HG03280 (cell line): ENCODE data around the gene ZCCHC24.

Experiments used
- ATAC-seq: cut with Tn5 transposase; IDR thresholded peaks from one replicate; pipeline ENCODE4 v1.9.1; 2021; ENCODE audit warnings: mild to moderate bottlenecking, moderate library complexity; ENCODE audit not compliant: unreplicated experiment

The ZCCHC24 gene

DNA sequence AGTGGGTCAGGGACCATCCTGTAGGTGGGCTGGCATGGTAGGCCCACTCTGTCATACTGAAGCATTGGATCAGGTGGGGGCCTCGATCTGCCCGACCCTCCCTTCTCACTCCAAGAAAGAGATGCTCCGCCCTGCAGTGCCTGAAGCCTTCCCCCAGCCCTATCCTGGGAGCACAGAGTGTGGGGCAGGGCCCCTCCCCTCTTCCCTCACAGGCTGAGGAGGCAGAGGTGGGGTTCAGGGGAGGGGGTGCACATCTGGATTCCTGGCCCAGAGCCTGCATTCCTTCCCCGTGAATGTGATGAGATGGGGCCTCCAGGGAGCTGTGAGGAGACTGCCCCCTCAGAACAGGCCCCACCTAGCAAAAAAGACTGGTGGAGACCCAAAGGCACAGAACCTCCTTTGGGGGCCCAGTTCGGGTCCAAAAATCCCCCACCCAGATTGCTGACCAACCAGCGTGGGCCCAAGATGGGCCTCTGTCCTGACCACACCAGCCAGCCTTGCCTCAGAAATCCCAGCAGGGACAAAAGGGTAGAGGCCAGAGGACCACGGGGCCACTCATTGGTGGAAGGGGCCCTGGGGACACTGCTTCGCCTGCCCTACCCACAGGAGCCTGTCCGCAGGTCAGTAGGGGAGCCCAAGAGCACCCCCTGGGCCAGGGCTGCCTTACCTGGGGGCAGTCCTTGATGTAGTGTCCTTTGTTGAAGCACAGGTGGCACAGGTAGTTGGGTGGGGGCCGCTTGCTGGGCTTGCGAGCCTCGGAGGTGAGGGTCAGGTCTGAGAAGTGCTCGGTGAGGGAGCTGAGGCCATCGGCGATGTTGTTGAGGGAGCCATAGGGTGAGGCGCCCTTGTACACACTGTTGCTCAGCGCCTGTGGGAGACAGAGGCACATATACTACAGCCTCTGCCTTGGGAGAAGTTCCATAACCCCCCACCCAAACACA lies 13.3 kb downstream of the ZCCHC24 start:
- ATAC-seq = no peak

- no peak for ATAC-seq
These were observed 14.0 kb downstream of the ZCCHC24 start for GRCh38 chr10:79431428-79431827.

DNA sequence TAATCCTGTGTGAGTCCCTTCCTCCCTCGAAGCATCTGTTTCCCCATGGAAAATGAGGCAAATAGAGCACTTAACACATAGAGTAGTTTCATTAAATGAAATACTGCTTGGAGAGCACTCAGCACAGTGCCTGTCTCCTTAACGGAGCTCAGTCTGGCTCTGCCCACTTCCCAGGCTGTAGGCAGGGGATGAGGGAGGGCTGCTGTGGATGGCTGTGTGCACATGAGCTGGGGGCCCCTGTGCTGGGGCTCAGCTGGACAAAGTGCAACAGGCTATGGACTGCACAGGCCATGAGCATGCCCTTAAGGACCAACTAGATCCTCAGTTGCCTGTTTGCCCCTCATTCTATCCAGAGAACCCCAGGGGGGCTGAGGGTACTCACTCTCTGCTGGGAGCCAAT lies 14.5 kb downstream of the ZCCHC24 start:
- no peak for ATAC-seq

- ATAC-seq = no peak
These were observed 15.0 kb downstream of the ZCCHC24 start for GRCh38 chr10:79430325-79430905.

DNA sequence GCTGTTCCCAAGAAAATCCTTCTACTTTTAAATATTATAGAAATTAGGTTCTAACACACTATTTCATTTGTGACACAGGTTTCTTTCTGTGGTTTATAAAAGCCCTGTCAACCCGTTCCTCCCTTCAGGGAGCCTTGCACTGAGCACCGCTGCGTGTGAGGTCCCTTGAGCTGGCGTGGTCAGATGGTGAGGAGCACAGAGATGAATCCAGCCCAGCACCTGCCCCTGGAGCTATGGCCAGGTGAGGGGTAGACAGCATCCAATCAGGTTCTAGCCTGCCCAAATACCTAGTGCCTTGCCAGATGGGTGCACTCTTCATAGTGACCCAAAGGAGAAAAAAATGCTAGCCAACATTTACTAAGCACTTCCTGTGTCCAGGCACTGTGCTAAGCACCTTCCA lies 15.7 kb downstream of the ZCCHC24 start:
- ATAC-seq = no peak

- no peak for ATAC-seq
These were observed 17.5 kb downstream of the ZCCHC24 start for GRCh38 chr10:79427965-79428364.

- ATAC-seq = no peak
These were observed 20.3 kb downstream of the ZCCHC24 start for GRCh38 chr10:79425074-79425532.

- no peak for ATAC-seq
These were observed 21.0 kb downstream of the ZCCHC24 start for GRCh38 chr10:79424221-79425073.

DNA sequence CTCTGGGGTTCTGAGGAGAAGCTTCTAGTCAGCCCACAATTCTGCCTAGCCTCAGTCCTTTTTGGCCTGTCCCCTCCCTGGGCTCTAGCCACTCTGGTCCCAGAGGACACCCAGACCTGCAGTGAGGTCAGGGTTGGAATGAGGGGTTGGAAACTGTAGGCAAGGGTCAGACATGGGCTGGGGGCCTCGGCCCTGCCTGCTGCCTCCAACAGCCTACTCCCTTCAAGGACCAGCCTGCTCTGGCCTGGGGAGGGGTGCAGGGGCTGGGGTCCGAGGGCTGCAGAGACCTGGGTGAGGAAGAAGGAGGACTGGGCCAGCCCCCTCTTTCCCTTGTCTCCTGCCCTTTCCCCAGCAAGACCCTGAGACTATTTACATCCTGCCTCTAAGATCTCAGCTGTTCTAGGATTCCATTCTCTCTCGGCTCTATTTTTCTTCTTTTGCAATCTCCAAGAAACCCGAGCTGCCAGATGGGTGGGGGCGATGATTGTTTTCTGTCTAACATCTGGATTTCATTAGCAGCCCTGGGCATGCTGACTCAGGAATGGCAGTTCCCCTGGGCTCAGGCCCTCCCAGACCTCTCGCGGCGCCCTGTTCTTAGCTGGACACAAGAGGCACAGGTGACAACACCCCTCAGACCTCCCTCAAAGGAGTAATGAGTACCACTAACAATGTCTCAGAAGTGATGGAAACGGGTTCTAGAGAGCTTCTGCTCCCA lies 23.1 kb downstream of the ZCCHC24 start:
- ATAC-seq = no peak

DNA sequence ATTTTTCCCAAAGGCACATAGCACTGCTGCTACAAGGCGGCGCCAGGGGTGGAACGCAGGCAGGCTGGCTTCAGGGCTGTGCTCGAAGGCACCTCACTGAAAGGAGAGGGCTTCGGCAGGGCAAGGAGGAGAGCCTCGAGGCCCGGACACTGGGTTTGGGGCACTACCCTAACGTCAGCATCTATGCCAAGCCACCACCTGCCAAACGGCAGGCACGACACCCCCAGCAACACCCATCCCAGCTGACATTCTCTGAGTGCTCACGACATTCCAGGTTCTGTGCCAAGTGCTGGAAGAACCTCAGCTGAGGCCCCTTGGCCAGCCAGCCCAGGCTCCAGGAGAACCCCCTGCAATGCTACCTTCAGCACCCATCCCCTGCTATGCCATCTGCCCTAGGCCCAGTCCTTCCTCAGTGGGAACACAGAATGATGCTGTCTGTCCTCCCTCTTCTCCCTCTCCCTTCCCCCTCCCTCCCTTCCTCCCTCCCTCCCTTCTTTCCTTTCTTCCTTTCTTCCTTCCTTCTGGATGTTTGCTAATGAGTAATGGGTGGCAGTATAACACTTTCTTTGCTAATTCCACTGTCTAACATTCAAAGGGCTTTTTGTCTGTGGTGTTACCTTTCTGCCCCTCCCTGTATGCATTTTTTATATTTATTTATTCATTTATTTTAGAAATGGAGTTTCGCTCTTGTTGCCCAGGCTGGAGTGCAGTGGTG lies 24.3 kb downstream of the ZCCHC24 start:
- ATAC-seq = no peak

DNA sequence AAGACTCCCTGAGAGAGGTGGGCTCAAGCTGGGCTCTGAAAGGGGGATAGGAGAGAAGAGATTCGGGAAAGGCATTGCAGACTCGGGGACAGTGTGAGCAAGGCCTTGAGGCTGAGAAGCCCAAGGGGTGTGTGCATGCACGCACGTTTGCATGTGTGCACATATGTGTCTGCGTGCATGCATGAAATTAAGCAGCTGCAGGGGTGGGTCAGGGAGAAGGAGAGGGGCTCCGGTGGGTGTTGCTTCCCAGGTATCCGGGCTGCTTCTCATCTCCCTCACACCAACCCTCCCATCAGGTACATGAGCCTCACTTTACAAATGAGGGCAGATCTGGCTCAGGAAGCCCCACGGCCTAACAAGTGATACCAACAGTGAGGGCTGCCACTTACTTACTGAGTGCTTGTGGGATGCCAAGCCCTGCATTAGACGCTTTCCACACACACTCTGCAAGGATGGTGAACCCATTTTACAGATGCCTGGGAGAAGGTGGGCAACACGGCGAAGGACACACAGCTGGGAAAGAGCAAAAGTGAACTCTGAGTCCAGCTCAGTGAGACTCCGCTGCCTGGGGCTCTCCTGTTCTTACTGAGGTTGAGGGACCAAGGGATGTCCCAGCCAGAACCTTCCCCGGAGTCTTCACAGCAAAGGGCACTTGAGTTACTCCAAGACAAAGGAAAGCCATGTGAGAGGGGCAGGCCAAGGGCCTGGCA lies 26.4 kb downstream of the ZCCHC24 start:
- ATAC-seq = no peak

DNA sequence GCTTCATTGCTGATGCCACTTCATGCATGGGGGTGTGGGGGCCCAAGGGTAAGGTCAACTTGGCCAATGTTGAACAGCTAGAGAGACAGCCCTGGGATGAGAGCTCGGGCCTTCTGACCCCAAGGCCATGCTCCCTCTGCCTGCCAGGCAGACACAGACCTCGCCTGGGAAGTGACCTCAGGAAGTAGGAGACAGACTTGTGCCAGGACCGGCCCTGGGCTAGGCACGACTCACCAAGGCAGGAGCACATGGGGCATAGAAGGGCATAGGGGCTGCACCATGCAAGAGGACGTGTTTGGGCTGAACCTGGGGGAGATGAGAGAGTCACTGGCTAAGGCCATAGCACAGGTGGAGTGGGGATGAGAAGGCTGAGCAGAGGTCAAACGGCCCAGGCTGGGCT lies 27.1 kb downstream of the ZCCHC24 start:
- no peak for ATAC-seq

- ATAC-seq = no peak
These were observed 27.7 kb downstream of the ZCCHC24 start for GRCh38 chr10:79417731-79418130.

GRCh38 chr10:79417266-79417665 lies 28.2 kb downstream of the ZCCHC24 start:
- ATAC-seq = no peak

DNA sequence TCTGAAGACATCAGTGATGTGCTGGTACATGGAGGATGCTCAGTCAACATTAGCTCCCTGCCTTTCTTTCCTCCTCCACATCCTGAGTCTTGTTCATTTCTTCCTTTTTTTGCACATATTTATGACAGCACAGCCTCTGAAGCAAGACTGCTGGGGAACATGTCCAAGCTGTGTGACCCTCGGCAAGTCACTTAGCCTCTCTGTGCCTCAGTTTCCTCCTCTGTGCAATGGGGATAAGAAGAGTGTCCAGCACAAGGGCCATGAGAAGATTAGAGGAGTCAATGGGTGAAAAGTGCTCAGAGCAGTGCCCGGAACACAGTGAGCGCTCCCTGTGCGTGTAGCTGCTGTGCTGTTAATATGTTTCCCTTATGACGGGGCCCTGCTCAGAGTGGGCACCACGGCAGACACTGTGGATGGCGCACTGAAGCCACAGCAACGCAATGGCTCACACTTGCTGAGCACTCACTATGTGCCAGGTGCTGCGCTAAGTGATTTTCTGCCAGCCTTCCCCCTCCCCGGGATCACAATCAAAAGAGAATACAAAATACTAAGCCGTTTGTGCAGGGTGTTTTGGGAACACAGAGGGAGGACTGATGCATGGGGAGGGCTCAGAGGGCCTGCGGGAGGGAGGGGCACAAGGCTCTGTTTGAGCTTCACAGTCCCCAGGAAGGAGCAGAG lies 28.7 kb downstream of the ZCCHC24 start:
- ATAC-seq = no peak

DNA sequence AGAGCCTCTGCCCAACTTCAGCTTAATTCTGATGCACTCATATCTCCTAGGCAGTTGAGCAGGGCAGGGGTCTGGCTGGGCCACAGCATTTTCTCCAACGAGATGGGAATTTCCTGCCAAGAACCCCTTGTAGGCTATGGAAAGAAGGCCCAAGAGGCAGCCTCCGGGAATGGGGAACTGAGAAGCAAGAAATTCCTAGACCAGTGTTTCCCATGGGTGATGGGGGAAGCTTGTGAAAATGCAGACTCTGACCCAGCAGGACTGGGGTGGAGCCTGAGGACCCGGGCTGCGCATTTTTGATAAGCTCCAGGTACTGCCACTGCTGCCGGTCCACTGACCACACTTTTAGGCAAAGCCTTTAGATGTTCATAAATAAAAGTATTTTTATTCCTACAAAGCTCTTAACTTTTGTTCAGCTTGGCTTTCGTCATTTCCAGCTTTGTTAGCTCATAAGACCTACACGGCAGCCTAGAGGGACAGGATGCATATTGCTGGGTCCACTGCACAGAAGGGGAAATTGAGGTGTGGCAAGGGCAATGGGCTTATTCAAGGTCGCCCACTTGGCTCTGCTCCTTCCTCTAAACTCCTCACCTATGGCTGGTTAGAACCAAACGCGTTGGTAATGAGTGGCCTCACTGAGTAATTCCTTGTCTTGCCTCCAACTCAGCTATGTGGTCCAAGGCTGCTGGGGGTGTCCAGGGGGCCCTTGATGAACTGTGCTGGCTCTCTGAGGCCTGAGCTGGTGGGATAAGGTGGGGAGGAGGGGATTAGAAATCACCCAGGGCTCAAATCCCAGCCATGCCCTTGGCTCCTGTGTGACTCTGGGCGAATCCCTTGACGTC lies 29.5 kb downstream of the ZCCHC24 start:
- ATAC-seq = no peak

DNA sequence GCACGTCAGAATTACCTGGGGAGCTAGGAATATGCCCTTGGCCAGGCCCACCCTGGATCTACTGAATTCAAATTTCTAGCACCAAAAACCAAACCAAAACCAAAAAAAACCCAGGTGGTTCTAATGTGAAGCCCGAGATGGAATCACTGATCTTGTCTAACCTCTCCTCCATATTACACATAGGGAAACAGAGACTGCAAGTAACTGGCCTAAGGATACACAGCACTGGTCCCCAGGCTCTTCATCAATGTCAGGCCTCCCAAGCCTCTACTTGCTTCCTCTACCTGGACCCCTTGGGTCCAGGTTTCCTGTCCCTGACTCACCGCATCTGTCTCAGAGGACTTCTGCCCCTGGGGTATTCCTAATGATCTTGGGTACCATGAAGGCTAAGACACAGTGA lies 30.7 kb downstream of the ZCCHC24 start:
- no peak for ATAC-seq

GRCh38 chr10:79413196-79413595 lies 32.2 kb downstream of the ZCCHC24 start:
- no peak for ATAC-seq
